Measurements from ENCODE around the gene FAF2. TPM values are rescaled to one million over a fixed set of nuclear protein-coding genes. Genes with fewer than 3 reads are reported as not detected.
A peak's percentile ranks its signal among the peaks of the same experiment; 100 is the strongest.

Gene FAF2
- total RNA-seq, 4 donors from 2014 or later: 14.0 to 20.7 (median 14.7) TPM

GRCh38 chr5:176526462-176526861 is 78.3 kb downstream of the FAF2 start:
- ATAC-seq: no peak
- TF ChIP-seq CTCF (IDR thresholded peaks at IDR 0.05 in 4 of 5, conservative IDR thresholded peaks at IDR 0.05 in 1 of 5): no peak
- TF ChIP-seq POLR2A (IDR thresholded peaks at IDR 0.05): no peak
- in situ Hi-C loops (cut with MboI; ENCODE audit: low sequenced_read_pairs in 4 of 4): loop anchor here in 2 of 4 donors (25.0 kb wide), 3 partner anchors 89 to 486 kb away; partner anchors contain the start of genes CLTB (in 1 of the 2), FAF2 (in 1 of the 2), UIMC1 (in 1 of the 2) and ZNF346 (in 1 of the 2)
- no peak for DNase-seq
- Histone ChIP-seq H3K27ac (no peak overlapping the region), H3K4me3 (no peak overlapping the region), H3K9me3 (no peaks in the 10 kb centered on the region), H3K27me3 (no peaks in the 10 kb centered on the region), H3K36me3 (peaks cover 0 to 40% of the 10 kb centered on the region in 2 donors), H3K4me1 (peaks cover 0 to 3% of the 10 kb centered on the region in 2 donors)
- intact Hi-C loops (cut with DNase I; ENCODE audit: low total_unique reads): no loop called here

GRCh38 chr5:176527246-176528222 is 79.3 kb downstream of the FAF2 start:
- ATAC-seq (no peak), DNase-seq (no peak)
- Histone ChIP-seq H3K9me3 (no peaks in the 10 kb centered on the region), H3K27me3 (no peaks in the 10 kb centered on the region), H3K36me3 (peaks cover 0 to 45% of the 10 kb centered on the region in 2 donors), H3K27ac (no peak overlapping the region), H3K4me3 (no peak overlapping the region), H3K4me1 (peaks cover 0 to 5% of the 10 kb centered on the region in 2 donors)
- intact Hi-C loops (cut with DNase I; ENCODE audit: low total_unique reads): no loop called here
- TF ChIP-seq CTCF (IDR thresholded peaks at IDR 0.05 in 4 of 5, conservative IDR thresholded peaks at IDR 0.05 in 1 of 5) (no peak), POLR2A (IDR thresholded peaks at IDR 0.05) (no peak)
- in situ Hi-C loops (cut with MboI; ENCODE audit: low sequenced_read_pairs in 4 of 4): loop anchor here in 2 of 4 donors (25.0 kb wide), 3 partner anchors 90 to 485 kb away; partner anchors contain the start of genes CLTB (in 1 of the 2), FAF2 (in 1 of the 2), UIMC1 (in 1 of the 2) and ZNF346 (in 1 of the 2)

- TF ChIP-seq POLR2A (IDR thresholded peaks at IDR 0.05): no peak
- no peak for TF ChIP-seq CTCF (IDR thresholded peaks at IDR 0.05 in 4 of 5, conservative IDR thresholded peaks at IDR 0.05 in 1 of 5)
- Histone ChIP-seq H3K36me3 (peaks cover 0 to 45% of the 10 kb centered on the region in 2 donors), H3K27ac (no peak overlapping the region), H3K4me1 (peaks cover 7 to 11% of the 10 kb centered on the region in 2 donors), H3K27me3 (no peaks in the 10 kb centered on the region), H3K9me3 (no peaks in the 10 kb centered on the region), H3K4me3 (no peak overlapping the region)
- peak; percentile 40 to 42 for ATAC-seq
- no peak for DNase-seq
- intact Hi-C loops (cut with DNase I; ENCODE audit: low total_unique reads): no loop called here
- in situ Hi-C loops (cut with MboI; ENCODE audit: low sequenced_read_pairs in 4 of 4): loop anchor here in 2 of 4 donors (25.0 kb wide), 3 partner anchors 91 to 484 kb away; partner anchors contain the start of genes CLTB (in 1 of the 2), FAF2 (in 1 of the 2), UIMC1 (in 1 of the 2) and ZNF346 (in 1 of the 2)
These were observed 80.1 kb downstream of the FAF2 start for GRCh38 chr5:176528301-176528700.

- Histone ChIP-seq H3K36me3 (peaks cover 0 to 45% of the 10 kb centered on the region in 2 donors), H3K4me3 (no peak overlapping the region), H3K27ac (no peak overlapping the region), H3K27me3 (no peaks in the 10 kb centered on the region), H3K4me1 (peaks cover 12 to 15% of the 10 kb centered on the region in 2 donors), H3K9me3 (no peaks in the 10 kb centered on the region)
- no peak for TF ChIP-seq CTCF (IDR thresholded peaks at IDR 0.05 in 4 of 5, conservative IDR thresholded peaks at IDR 0.05 in 1 of 5)
- no peak for TF ChIP-seq POLR2A (IDR thresholded peaks at IDR 0.05)
- ATAC-seq: no peak
- intact Hi-C loops (cut with DNase I; ENCODE audit: low total_unique reads) (no loop called here), in situ Hi-C loops (cut with MboI; ENCODE audit: low sequenced_read_pairs in 4 of 4) (loop anchor here in 2 of 4 donors (25.0 kb wide), 3 partner anchors 91 to 484 kb away; partner anchors contain the start of genes CLTB (in 1 of the 2), FAF2 (in 1 of the 2), UIMC1 (in 1 of the 2) and ZNF346 (in 1 of the 2))
- DNase-seq: no peak
These were observed 80.6 kb downstream of the FAF2 start for GRCh38 chr5:176528761-176529115.
